Muscle of leg (tissue), 11 donors: Measurements from ENCODE around the gene SHISA2. TPM values are rescaled to one million over a fixed set of nuclear protein-coding genes. Genes with fewer than 3 reads are reported as not detected.

Experiments used
- DNase-seq: peaks from one replicate; pipeline ENCODE4 v3.0.0; 2013
- H3K27ac ChIP-seq: one replicate; pipeline ENCODE4 v1.5.1; 2013; ENCODE audit warnings: mild to moderate bottlenecking, low read length, control low read depth
- H3K27me3 ChIP-seq: one replicate; pipeline ENCODE4 v1.6.1; 2013; ENCODE audit warnings: low read length; ENCODE audit not compliant: control insufficient read depth, insufficient read depth
- H3K36me3 ChIP-seq: one replicate; pipeline ENCODE4 v1.6.1; 2013; ENCODE audit warnings: low read length; ENCODE audit not compliant: control insufficient read depth, insufficient read depth
- H3K4me1 ChIP-seq: one replicate; pipeline ENCODE4 v1.6.1; 2013; ENCODE audit warnings: low read length; ENCODE audit not compliant: control insufficient read depth, insufficient read depth
- H3K4me3 ChIP-seq: one replicate; pipeline ENCODE4 v1.5.1; 2013; ENCODE audit warnings: low read length, control low read depth
- H3K9me3 ChIP-seq: replicated peaks from 2 replicates; pipeline ENCODE4 v1.6.1; 2013; ENCODE audit warnings: low read depth, low read length; ENCODE audit not compliant: control insufficient read depth
- WGBS: methylation state at CpG from one replicate; pipeline ENCODE4 v1.1.5; 2013; ENCODE audit warnings: missing lambda C conversion rate; ENCODE audit not compliant: insufficient coverage; 5-methylcytosine and 5-hydroxymethylcytosine counted together
- polyA plus RNA-seq, 8 donors: library from polyadenylated mRNA; unstranded; fragments of 120-200 nt; gene quantifications; one replicate each; pipeline versions ENCODE4 v1.2.1 to v1.2.3, GENCODE V29; 2013; ENCODE audit warnings: inconsistent platforms in 1 of 8, low replicate concordance in 1 of 8; ENCODE audit not compliant: insufficient read length in 8 of 8, insufficient read depth in 1 of 8
- total RNA-seq: library from RNA; stranded (reverse); fragments of 120-200 nt; gene quantifications from one replicate; pipeline ENCODE4 v1.2.4, GENCODE V29; 2013

The SHISA2 gene
- total and polyA plus RNA-seq, 9 donors = 35.5 to 96.6 (median 54.3) TPM

DNA sequence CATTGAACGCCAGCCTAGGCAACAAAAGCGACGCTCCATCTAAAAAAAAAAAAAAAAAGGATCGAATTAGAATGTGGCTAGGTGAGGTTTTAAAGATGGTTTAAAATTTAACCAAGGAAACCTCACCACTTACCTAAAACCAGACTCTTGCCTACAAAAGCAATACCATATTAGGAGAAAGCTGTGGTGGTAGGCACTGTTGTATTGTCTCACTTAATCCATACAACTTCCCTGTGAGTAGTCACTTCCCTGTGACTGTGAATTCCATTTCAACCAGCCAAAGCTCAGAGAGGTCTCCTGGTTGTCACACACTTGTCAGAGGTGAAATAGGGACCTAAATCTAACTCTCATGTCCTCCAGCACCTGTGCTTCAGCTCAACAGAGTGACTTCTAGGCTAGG is 15.4 kb downstream of the SHISA2 start:
- Histone ChIP-seq H3K27me3 (no peaks in the 10 kb centered on the region), H3K9me3 (no peaks in the 10 kb centered on the region), H3K36me3 (no peaks in the 10 kb centered on the region), H3K4me3 (no peak overlapping the region), H3K27ac (no peak overlapping the region), H3K4me1 (peaks cover 3% of the 10 kb centered on the region)
- WGBS = no CpG with 5 or more reads among the region's 4 CpGs
- no peak for DNase-seq

DNA sequence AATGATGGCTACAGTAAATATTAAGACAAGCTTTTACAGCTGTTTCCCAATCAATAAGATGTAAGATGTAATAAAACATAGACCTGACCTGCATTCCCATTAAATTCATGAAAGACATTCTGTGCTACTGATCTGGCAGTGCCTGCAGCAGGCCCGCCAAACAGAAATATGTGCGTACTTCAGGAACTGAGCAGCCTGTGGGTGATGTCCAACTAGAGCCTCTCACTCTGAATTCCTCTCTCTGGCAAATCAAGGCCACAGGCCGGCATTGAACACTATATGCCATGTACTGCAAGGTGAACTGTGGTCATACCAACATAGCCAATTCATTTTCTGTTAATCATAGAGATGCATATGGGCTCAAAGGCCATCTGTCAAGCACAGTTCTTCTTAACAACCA is 17.8 kb downstream of the SHISA2 start:
- WGBS = 80% methylated on average over 1 of the region's 3 CpGs
- H3K27ac ChIP-seq = no peak overlapping the region
- no peaks in the 10 kb centered on the region for H3K27me3 ChIP-seq
- no peaks in the 10 kb centered on the region for H3K9me3 ChIP-seq
- DNase-seq = no peak
- H3K4me3 ChIP-seq = no peak overlapping the region
- peaks cover 3% of the 10 kb centered on the region for H3K4me1 ChIP-seq
- no peaks in the 10 kb centered on the region for H3K36me3 ChIP-seq

DNA sequence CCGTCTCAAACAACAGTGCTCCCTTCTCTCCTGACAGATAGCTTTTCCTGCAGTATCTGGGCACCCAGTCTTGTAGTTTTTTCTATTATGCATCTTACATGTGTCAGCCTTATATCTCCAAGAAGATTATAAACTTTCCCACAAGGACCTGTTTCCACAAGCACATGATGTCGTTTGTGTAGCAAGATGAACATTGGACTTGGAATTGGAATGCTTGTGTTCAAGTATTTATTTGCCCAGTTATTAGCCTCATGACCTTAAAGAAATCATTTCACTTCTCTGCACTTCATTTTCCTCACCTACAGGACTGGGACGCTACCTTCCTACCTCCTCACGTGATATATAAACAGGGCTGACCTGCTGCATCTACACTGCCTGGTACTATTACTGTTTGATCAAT is 21.5 kb downstream of the SHISA2 start:
- H3K9me3 ChIP-seq = no peaks in the 10 kb centered on the region
- no peaks in the 10 kb centered on the region for H3K36me3 ChIP-seq
- H3K27me3 ChIP-seq = no peaks in the 10 kb centered on the region
- no peak for DNase-seq
- peaks cover 11% of the 10 kb centered on the region for H3K4me1 ChIP-seq
- WGBS = 71% methylated on average over 1 of the region's 4 CpGs
- no peak overlapping the region for H3K27ac ChIP-seq
- no peak overlapping the region for H3K4me3 ChIP-seq

DNA sequence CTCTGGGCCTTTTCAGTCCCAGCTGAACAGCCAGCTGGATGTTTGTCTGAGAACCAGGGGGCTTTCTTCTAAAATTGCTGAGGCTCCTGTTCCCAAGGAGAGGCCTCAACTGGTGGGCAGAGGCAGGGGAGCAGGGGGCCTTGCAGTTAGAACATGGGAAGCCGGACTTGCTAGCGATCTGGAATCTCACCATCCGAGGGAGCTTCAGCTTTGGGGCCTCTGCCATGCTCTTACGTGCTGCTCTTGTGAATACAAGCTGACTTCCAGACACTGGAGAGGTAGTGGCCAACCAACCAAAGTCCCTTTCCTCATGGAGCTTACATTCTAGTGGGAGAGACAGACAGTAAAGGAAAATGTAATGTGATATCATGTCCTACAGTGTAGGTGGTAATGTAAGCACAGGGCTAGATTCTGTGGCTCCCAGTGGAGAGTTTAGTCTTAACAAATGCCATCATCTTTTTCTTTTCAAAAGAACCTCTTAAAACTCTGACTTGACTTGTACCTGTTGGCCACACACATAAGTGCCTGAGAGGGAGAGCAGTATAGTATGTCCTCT is 22.2 kb downstream of the SHISA2 start:
- Histone ChIP-seq H3K4me1 (peaks cover 17% of the 10 kb centered on the region), H3K36me3 (no peaks in the 10 kb centered on the region), H3K27ac (no peak overlapping the region), H3K27me3 (no peaks in the 10 kb centered on the region), H3K9me3 (no peaks in the 10 kb centered on the region), H3K4me3 (no peak overlapping the region)
- DNase-seq = no peak
- WGBS = 74% methylated on average over 4 of the region's 4 CpGs

DNA sequence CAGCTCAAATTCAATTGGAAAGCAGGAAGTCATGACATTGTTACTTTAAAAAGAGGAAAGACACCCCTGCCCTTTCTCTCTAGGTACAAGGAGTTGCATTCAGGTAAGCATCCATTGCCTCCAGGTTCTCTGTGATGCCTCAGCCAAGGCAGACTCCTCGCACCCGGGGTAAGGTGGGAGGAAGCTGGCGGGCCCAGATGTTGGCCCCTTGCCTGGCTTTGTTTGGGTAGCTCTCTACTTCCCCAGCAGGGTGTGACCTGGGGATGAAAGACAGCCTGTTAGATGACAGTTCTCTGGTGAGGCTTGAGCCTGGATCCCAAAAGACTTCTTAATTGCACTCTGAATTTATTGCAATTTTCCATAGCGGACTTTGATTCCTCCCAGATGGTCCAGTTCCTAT is 25.6 kb downstream of the SHISA2 start:
- no peaks in the 10 kb centered on the region for H3K27me3 ChIP-seq
- DNase-seq = no peak
- 86% methylated on average over 1 of the region's 4 CpGs for WGBS
- no peaks in the 10 kb centered on the region for H3K9me3 ChIP-seq
- no peak overlapping the region for H3K4me3 ChIP-seq
- H3K27ac ChIP-seq = no peak overlapping the region
- H3K4me1 ChIP-seq = peaks cover 37% of the 10 kb centered on the region
- H3K36me3 ChIP-seq = no peaks in the 10 kb centered on the region

DNA sequence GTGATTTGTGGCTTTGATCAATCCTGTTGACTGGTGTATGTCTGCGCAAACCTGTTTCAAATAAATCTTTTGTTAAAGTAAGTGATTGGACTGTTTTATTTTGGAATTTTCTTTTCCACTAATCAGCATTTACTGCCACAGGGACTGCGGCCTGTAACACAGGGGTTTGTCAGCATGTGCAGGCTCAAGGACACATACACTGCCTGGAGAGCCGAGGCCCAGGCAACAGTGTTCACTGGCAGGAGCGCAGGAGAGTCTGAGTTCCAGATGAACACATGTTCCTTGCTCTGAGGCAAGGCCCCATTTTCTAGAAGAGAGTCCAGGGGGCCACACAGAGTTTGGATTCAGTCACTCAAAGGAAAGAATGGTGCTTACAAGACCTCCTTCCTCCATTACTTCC is 26.0 kb downstream of the SHISA2 start:
- Histone ChIP-seq H3K36me3 (no peaks in the 10 kb centered on the region), H3K9me3 (no peaks in the 10 kb centered on the region), H3K4me1 (peaks cover 40% of the 10 kb centered on the region), H3K27ac (no peak overlapping the region), H3K27me3 (no peaks in the 10 kb centered on the region), H3K4me3 (no peak overlapping the region)
- peak; percentile 46 for DNase-seq
- 76% methylated on average over 3 of the region's 4 CpGs for WGBS

DNA sequence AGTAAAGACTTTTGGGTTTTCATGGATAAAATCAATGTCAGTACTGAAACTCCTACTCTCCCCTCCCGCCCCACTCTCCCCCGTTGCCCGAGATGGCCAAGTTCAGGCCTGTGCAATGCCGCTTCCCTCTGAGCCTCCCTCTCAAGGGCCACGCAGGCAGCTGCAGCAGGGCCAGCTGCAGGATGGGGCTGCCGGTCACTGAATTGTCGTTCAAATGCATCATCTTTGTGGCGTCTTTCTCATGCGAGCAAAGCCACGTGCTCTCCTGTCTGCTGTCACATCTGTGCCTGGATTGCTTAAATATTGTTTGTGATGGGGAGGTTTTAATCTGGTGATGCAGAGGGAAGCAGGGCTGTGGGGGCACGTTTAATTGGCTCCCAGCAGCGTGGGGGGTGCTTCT is 26.6 kb downstream of the SHISA2 start:
- H3K4me3 ChIP-seq = no peak overlapping the region
- H3K9me3 ChIP-seq = no peaks in the 10 kb centered on the region
- H3K4me1 ChIP-seq = peaks cover 46% of the 10 kb centered on the region
- peak; percentile 63 for DNase-seq
- no peaks in the 10 kb centered on the region for H3K27me3 ChIP-seq
- 32% methylated on average over 7 of the region's 12 CpGs for WGBS
- no peaks in the 10 kb centered on the region for H3K36me3 ChIP-seq
- H3K27ac ChIP-seq = no peak overlapping the region

DNA sequence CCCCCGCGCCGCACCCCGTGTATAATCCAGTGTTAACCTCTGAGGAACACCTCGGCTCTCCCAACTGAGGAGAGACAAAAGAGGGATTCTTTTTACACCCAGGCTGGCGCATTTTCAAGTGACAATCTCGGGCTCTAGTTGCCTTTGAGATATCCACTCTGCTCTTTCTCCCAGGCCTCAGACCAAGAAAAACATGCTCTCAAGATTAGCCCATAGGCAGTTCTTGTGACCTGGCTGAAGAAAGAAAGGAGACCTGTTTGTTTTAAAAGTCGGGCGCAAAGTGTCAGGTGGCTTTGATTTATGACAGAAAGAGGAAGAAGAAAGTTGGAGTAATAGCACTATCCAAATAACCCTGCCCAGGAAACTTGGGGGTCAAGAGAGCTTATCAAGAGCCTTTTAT is 27.3 kb downstream of the SHISA2 start:
- Histone ChIP-seq H3K27me3 (no peaks in the 10 kb centered on the region), H3K27ac (no peak overlapping the region), H3K4me3 (no peak overlapping the region), H3K9me3 (no peaks in the 10 kb centered on the region), H3K4me1 (peaks cover 52% of the 10 kb centered on the region), H3K36me3 (no peaks in the 10 kb centered on the region)
- WGBS = no CpG with 5 or more reads among the region's 9 CpGs
- DNase-seq = no peak

DNA sequence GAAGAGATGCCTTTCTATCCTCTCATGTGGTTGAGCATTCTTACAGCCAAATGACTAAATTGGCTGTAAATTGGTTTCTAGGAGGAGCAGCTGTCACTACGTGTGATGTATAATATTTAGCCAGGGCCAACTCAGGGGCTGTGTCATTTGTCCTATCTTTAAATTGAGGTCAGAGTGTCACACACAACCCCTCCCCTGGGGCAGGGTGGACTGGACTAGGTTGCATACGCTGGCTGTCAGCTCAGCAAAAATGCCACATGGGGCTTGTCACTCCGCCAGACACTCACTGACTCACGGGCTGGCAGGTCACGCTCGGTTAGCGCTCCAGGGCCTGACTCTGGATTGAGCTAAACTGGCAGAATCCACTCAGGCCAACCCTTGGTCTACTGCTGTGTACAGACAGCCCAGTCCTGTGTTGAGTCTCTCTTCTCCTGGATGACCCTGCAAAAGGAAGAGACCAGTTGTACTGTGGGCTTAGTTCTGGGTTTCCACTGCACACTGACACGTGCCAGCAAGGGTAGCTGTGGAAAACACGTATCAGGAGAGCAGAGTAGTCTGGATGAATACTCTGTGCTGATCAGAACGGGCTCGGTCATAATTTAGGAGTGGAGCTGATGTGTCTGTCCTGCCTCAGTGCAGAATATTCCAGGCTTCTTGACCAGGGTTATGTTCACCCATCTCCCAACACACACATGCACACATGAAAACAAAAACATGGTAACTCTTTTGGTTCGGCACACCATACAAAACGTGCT is 29.1 kb downstream of the SHISA2 start:
- H3K27me3 ChIP-seq = no peaks in the 10 kb centered on the region
- peaks cover 66% of the 10 kb centered on the region for H3K4me1 ChIP-seq
- no peaks in the 10 kb centered on the region for H3K36me3 ChIP-seq
- no peaks in the 10 kb centered on the region for H3K9me3 ChIP-seq
- no peak overlapping the region for H3K4me3 ChIP-seq
- H3K27ac ChIP-seq = peak overlapping the region; percentile 75
- DNase-seq = peak; percentile 80
- WGBS = 63% methylated on average over 7 of the region's 13 CpGs

DNA sequence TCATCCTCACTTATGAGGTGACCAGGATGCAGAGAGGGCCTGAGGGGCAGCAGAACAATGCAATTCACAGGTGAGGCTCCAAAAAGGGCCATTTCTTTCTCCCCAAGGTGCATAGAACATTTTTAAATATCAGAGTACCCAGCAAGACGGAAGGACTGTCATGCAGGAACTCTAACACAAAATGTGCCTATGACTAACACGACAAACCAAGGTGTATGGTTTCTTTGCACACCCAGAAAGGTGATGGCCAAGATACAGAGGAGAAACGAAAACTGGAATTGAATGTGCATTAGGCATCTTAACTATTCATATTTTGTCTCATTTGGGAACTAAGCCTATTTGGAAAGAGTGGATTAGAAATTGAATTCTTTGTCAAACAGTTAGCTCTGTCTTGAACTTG is 29.9 kb downstream of the SHISA2 start:
- Histone ChIP-seq H3K9me3 (no peaks in the 10 kb centered on the region), H3K27ac (no peak overlapping the region), H3K27me3 (no peaks in the 10 kb centered on the region), H3K4me3 (no peak overlapping the region), H3K36me3 (no peaks in the 10 kb centered on the region), H3K4me1 (peaks cover 74% of the 10 kb centered on the region)
- no peak for DNase-seq
- WGBS = no CpG with 5 or more reads among the region's 3 CpGs
